ENCODE data around the gene AFAP1.

AFAP1 gene

DNA sequence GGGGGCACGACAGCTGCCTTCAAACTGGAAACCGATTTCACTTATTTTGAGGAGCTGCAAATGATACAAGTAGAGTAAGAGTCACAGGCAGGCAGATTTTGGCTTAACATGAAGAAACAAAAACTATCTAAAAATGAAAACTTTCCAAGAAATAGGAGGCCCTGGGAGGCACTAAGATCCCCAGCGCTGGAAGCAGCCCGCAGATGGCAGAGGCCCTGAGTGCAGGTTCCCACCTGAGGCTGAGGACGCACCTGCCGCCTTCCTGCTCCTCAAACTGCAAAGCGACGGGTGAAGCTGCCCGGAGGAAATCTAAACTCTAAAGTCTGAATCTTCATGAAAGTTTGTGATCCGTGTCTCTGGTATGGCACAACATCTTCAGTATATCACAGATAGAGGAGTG, 138.7 kb downstream of the AFAP1 start:
- no peak for DNase-seq

DNA sequence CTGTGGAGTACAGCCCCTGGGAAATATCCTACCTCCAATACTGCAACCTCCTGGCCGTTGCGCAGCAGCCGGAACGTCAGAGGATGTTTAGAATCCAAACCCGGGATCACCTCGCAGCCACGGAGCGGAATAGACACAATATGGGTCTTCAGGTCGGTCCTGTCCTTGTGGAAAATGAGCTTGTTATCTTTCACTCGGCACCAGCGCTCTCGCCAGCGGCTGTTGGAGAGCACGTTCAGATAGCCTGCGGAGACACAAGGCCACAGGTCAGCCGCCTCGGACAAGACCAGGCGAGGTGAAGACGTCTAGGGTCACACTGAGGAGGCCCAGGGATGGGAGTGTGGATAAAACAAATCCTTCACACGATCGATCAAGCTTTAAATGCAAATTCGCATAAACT, 139.3 kb downstream of the AFAP1 start:
- no peak for DNase-seq

DNA sequence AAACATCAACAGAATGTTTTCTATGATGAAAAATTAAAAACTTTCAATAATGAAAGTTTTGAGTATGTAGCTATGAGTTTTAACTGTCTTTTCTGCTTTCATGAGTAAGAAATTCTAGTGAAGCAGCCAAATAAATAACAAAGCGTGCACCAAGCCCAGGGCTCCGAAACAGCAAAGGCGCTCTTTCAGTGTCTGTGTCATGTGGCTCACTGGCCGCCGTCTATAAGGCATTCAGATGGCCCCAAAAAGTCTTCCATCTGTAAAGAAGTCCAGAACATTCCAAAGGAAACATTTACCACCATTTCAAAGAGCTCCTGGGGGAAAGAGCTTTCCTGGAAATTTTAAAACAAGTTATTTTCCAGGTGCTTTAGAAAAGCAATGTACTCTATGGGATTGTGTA, 139.9 kb downstream of the AFAP1 start:
- no peak for DNase-seq

DNA sequence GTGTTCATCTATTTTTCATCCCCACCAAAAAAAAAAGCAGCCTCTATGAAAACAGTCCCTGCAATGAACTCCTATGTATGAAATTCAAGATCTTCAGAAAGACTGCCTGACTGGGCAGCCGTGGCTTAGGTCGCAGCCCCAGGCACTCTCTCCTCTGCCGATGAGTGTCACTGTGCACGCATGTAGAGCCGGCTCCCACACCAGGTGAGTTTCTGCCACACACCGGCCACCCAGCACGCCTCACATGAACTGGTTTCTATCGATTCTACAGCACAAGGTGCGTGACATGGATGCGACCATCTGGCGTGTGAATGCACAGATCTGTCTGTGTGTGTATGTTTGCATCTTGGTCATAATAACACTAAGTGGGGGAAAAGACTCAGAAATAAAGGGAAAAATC, 140.4 kb downstream of the AFAP1 start:
- no peak for DNase-seq

DNA sequence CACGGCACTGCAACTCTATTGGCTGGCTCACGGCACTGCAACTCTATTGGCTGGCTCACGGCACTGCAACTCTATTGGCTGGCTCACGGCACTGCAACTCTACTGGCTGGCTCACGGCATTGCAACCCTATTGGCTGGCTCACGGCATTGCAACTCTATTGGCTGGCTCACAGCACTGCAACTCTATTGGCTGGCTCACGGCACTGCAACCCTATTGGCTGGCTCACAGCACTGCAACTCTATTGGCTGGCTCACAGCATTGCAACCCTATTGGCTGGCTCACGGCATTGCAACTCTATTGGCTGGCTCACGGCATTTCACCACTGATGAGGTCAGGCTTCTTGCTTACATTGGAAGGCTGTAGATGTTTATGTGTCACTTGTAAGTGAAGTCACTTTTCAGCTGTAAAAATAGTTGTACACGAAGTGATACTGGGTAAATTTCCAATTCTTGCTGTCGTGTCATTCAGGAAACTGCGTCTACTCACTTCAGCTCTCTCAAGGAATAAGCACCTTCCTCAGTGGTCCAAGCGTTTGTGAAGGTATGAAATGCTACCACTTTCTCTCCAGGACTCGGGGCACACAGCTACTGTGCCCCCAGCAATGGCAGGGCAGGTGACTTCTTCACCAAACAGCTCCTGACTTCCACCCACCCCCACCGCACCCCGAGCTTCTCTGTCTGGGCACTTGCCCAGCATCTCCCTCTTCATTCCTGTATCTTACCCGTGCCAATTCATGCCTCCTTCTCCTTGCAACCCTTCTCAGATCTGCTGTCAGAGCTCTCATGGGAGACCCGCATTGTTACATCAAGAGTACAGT, 141.3 kb downstream of the AFAP1 start:
- DNase-seq: peak; percentile 22

DNA sequence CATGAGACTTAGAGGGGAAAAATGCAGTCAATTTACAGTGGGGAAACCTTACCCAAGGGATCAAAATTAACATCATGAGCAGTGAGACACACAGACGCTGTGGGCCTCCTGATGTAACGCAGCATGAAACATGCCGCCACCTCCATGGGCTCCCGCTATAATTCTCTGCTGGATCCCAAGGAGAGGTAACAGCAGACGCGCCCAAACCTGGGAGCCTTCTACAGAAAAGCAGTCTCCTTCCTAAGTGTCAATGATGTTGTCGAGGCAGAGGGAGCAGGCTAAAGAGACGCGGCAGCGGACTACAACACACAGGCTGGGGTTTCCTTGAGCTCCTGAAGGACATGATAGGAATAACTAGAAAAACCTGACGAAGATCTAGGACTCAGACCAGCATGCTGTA, 142.3 kb downstream of the AFAP1 start:
- no peak for DNase-seq

DNA sequence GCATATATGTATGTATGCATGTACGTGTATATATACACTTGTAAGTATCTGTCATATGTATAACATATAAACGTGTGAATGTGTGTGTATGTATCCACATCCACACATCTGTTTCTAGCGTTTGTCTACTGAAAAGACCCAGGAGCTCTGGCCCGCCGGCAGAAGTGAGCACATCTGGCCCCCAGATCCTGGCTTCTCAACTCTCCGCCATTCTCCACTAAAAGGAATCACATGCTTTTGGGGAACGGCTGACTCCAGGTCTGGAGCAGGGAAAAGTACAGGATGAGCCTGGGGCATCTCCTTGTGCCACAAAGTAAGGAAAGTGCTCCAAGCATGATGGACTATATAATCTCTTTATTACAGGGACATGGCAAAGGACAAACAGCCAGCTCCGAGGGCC, 143.7 kb downstream of the AFAP1 start:
- DNase-seq: no peak

DNA sequence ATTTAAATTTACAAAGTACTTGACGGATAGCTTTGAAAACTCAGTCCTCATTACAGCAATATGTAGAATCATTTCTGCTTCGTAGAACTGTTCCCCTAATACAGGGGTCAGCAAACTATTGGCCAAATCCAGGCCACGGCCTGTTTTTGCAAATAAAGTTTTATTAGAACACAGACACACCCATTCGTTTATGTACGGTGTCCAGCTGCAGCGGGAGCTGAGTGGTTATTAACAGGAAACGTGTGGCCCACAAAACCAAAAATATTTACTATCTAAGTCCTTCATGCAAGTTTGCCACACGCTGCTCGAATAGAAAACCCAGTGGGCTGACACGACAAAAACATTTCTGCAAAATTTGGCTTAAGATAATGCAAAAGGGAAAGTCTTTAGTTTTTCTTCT, 146.5 kb downstream of the AFAP1 start:
- DNase-seq: no peak

DNA sequence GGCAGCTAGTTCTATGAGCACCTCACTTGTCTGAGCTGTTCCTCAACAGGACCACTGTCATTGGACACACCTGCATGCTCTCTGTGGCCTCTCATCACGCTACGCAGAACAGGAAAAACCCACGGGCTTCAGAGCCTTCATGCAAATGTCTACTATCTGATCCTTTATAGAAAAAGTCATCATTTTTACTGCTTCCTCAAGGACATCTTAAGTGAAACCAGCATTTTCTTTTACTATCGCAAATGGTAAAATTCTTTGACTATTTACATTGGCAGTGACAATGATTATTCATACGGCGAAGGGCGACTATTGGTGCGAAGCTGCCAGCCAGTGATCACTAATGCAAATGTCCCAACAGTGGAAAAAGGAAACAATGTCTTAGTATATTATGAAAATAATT, 147.0 kb downstream of the AFAP1 start:
- DNase-seq: no peak

DNA sequence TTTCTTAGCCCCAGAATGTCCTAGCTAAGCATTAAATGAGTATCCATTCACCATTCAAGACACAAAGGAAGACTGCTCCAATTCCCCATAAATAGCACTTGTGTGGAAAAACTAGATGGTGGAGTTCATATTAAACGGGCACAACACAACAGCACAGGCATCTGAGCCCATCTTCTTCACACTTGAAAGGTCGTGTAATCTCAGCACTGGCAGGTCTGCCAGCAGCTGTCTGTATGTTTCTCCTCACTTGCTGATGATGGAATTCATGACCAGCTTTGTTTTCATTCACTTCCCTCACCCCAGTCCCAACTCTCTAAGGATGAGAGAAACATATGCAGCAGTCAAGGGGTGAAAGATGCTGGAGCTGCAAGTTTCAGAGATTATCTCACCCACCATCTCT, 148.7 kb downstream of the AFAP1 start:
- no peak for DNase-seq

DNA sequence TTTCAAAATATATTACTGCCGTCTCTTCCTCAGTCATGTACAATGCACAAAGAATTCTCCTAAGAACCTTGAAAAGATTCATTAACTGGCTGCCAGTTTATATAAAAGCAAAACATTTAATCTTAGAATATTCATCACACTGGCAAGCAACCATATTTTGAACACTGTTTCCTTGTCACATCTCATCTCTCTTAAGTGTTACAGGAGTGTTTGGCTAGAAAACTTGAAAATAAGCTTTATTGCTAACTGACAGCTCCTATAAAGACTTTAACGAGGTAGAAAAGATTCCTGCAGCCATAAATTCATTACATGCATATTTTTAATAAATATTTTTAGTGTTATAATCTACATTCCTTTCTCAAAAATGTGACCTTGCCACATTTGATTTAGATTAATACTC, 149.6 kb downstream of the AFAP1 start:
- DNase-seq: no peak

DNA sequence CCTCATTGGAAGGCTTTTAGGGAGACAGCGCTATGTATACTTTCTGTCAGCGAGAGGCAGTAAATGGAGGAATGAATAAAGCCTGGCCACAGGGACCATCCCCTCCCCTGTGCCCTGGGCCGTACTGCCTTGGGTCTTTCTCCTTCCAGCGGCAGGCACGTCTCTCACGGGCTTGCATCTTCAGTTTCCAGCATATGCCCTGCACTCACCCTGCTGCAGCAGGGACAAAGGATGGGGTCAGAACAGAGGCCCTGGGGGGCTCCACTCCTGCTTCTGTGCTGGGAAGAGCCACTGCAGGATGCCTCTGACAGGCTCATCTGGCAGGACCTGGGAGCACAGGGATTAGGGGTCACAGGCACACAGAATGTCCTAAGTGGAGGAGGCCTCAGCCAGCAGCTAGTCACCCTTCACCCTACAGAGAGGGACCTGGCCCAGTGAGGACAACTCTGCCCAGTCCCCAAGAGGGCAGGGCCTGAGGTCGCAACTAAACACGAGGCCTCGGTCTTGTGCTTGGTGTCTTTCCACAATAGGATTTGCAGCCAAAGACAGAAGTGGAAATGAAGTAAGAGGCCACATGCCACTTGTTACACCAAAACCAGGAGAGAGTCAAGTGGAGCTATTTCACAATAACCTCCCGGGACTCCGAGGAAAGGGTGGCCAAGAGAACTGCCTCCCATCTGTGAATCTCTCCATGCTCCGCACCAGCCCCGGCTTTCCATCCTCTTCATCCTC, 150.8 kb downstream of the AFAP1 start:
- DNase-seq: no peak

DNA sequence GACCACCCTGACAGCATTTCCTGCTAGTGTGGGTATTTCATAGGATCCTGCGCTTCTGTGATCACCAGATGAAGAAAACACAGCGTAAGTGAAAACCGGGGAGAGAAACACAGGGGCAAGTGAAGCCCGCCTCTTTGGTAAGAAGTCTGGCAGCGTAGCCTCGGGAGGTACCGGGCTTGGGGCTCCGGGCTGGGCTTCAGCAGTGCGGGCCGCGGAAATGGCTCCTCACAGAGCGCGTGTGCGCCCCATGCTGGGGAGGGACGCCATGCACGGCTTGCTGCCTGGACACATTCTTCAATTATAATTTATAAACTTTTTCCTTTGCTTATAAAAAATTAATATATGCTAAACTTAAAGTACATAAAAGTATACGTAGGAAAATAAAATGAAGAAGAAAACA, 151.5 kb downstream of the AFAP1 start:
- DNase-seq: no peak

DNA sequence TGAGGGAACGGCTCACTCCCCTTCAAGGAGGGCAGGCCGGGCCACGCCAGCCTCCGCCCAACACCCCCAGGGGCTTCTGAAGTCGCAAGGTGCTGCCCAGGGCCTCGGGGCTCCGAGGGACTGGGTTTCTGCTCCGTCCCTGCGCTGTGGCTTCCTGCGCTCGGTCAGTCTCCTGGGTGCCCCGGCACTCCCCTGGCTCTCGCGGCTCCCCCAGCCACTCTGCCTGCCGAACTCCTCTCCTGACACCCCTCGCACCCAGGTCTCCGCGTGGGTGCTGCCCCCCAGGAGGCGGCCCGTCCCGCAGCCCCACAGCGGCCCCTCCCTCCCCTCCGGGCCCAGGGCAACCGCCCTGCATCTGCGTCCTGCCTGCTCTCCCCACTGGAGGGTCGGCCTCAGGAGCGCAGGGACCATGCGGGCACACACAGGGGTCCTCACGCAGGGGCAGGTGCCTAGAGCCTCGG, 151.9 kb downstream of the AFAP1 start:
- DNase-seq: no peak

DNA sequence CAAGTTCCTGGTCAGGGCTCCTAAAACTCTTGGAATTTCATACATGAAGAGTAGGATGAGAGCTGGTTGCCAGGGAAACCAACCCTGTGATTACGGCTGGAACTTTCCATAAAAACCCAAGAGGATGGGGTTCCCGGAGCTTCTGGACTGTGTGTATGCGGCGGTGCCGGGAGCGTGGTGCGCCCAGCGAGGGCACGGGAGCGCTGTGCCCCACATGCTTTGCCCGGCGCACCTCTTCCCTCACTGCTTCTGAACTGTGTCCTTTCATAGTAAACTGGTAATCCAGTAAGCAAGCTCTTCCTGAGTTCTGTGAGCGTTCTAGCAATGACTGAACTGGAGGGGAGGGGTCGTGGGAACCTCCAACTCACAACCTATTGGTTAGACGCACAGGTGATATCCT, 152.6 kb downstream of the AFAP1 start:
- no peak for DNase-seq

DNA sequence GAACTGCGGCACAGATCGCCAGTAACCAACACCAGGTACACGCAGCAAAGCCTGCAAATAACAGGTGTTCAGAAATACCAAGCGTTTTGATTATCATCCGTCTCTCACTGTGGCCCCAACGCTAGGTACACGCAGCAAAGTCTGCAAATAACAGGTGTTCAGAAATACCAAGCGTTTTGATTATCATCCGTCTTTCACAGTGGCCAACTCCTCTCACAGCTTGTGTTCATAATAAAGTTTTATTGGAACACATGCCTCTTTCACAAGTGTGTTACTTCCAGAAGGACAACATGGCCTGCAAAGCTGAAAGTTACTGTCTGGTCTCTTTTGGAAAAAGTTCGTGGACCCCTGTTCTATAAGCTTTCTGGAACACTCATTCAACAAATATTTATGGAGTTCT, 153.1 kb downstream of the AFAP1 start:
- DNase-seq: no peak

DNA sequence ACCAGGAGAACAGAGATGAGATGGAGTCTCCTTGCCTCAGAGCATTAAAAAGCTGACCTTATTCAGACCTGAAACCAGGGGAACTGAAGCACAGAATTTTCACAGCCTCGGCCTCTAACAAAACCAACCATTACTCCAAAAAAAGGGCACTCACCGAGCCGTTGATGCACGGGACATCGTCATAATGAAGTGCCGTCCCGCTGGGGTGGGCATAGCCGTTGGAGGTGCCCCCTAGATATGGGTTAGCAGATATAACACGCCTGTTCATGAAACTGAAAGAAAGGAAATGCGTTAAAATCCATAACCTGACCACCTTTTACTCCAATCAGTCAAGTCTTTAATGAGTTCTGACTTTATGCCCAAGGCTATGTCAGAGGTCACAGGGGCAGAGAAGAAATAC, 153.6 kb downstream of the AFAP1 start:
- no peak for DNase-seq

DNA sequence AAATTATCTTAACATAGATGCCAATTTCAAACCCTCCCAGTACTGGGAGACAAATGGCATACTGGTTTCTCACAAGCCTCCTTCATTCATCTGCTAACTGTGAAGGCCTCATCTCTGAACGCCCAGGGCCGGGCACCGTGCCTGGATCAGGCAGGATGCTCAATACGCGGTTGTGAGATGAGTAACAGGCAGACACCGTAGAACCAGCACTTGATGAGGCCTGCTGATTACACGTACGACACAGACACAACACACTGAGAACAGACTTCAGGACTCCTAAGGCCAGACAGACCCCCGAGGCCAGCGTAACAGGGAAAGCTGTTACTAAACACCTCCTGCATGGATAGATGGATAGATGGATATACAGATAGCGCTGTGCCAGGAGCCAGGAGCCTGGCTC, 154.6 kb downstream of the AFAP1 start:
- no peak for DNase-seq

DNA sequence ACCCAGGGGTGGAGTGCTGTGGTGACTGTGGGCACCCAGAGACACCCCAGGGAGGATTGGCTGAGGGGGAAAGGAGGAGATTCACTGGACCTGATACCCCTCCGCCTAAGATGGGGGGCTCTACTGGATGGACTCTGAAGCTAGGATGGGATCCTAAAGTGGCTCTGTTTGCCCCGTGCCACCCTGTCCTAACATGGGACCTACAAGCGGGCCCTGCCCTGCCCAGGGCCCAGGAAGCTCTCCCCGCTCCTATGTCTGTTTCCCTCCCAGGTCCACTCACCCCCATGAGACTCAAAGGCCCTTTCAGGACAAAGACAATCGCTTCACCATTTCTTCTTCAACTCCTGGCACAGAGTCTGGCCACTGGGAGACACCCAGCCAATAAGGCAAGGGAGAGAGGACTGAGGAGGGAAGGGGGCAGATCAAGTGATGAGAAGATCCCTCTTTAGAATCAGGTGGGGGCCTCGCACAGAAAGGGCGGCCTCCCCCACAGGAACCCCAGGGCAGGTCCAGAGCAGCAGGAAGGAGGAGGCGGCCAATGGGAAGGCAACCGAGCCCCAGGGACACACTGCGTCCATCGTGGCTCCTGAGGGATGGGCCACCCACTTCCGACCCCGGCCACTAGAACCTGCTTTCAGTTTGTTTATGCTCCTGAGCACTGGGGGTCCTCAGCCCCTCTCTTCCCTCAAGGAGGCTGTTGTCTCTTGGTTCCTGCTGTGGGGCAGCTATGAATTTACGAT, 155.4 kb downstream of the AFAP1 start:
- DNase-seq: no peak

DNA sequence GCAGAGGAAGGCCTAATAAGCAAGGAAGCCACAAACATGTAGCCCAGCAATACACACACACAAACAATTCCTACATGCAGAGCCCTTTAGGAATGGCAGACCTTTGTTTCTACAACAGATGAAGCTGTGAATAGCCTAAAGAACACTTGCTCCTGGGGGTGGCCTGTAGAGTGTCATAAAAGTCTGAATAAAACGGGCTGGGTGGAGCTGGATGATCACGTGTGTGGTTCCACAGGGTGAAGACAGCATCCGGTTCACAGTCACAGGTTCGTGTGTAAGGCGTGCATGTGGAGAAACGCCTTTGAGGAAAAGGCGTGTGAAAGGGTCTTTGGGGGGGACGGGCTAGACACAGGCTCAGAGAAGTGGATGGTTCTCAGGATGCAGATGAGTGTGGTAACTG, 156.1 kb downstream of the AFAP1 start:
- no peak for DNase-seq

DNA sequence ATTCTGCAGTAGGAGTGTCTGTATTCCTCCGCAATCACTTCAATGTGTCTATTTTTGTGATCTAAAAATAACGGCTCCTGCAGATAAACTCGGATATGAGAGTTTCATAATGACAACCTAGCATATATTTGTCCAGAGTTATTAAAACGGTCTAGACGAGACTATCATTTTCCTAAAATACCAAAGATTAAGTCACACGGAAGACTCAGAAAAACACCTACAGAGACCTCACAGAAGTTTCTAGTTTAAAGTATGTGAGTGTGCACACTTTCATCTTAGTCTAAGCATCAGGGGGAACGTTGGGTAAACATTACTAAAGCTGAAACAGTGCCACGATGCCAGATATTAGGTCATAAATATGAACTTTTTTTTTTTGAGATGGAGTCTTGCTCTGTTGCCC, 156.9 kb downstream of the AFAP1 start:
- DNase-seq: no peak

DNA sequence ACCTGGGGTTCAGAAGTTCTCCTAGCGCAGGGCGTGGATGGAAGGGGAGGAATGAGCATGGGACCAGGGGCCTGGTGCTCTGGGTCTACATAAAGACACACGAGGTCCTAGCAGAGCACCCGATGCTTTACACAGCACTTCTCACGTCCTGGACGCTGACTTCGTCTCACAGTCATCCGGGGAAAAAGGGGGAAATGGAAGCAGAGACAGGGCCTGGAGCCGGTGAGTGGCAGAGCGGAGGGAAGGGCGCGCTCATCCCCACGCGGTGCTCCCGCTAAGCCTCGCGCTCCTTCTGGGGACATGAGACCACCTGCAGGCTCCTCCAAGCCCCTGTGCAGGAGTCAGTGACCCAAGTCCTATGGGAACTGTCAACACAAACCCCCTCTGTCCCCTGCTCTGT, 157.7 kb downstream of the AFAP1 start:
- no peak for DNase-seq

DNA sequence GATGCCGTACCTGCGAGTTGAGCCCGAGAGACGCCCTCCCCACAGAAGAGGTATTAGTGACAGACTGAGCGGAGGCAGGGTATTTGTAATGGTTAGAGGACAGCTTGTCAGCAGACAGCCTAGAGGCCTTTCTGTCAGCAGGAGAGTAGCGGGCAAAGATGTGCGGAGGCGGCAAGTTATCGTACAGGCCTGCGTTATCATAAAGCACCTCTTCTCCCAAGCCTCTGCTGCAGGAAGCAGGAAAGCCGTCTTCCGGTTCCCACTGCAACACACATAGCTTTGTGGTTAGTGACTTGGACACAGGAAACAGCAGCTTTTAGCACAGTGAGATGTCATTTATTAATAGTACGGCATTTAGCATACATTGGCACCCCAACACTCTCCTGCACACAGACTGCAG, 158.3 kb downstream of the AFAP1 start:
- no peak for DNase-seq
